ACC112 (cell line): Measurements from ENCODE around the gene CBX2.

ENCODE experiments used
- H2AFZ ChIP-seq: fragments of 200-600 bp; sonication (generic); one replicate; pipeline ENCODE4 v1.6.0; 2017; ENCODE audit warnings: antibody characterized with exemption, low read length; ENCODE audit not compliant: unreplicated experiment
- H3K27ac ChIP-seq: fragments of 200-600 bp; sonication (generic); 2 replicates; pipeline ENCODE4 v1.5.1; 2014; ENCODE audit warnings: low read depth, mild to moderate bottlenecking, antibody characterized with exemption, low read length, moderate library complexity
- H3K27me3 ChIP-seq: fragments of 200-600 bp; sonication (generic); 2 replicates; pipeline ENCODE4 v1.6.1; 2014; ENCODE audit warnings: mild to moderate bottlenecking, antibody characterized with exemption, low read length, moderate library complexity, mixed read lengths; ENCODE audit not compliant: insufficient read depth
- H3K36me3 ChIP-seq: fragments of 200-600 bp; sonication (generic); 2 replicates; pipeline ENCODE4 v1.6.1; 2016; ENCODE audit warnings: mild to moderate bottlenecking, antibody characterized with exemption, low read length, moderate library complexity, mixed read lengths; ENCODE audit not compliant: insufficient read depth
- H3K4me1 ChIP-seq: fragments of 200-600 bp; sonication (generic); one replicate; pipeline ENCODE4 v1.6.1; 2016; ENCODE audit warnings: low read length, mixed read lengths; ENCODE audit not compliant: insufficient read depth, unreplicated experiment, control insufficient read depth
- H3K4me3 ChIP-seq: fragments of 200-600 bp; sonication (generic); 2 replicates; pipeline ENCODE4 v1.5.1; 2014; ENCODE audit warnings: mild to moderate bottlenecking, low read depth, low read length
- H3K79me2 ChIP-seq: fragments of 200-600 bp; sonication (generic); one replicate; pipeline ENCODE4 v1.6.0; 2016; ENCODE audit warnings: low read length; ENCODE audit not compliant: control insufficient read depth, unreplicated experiment, insufficient read depth

The CBX2 gene

DNA sequence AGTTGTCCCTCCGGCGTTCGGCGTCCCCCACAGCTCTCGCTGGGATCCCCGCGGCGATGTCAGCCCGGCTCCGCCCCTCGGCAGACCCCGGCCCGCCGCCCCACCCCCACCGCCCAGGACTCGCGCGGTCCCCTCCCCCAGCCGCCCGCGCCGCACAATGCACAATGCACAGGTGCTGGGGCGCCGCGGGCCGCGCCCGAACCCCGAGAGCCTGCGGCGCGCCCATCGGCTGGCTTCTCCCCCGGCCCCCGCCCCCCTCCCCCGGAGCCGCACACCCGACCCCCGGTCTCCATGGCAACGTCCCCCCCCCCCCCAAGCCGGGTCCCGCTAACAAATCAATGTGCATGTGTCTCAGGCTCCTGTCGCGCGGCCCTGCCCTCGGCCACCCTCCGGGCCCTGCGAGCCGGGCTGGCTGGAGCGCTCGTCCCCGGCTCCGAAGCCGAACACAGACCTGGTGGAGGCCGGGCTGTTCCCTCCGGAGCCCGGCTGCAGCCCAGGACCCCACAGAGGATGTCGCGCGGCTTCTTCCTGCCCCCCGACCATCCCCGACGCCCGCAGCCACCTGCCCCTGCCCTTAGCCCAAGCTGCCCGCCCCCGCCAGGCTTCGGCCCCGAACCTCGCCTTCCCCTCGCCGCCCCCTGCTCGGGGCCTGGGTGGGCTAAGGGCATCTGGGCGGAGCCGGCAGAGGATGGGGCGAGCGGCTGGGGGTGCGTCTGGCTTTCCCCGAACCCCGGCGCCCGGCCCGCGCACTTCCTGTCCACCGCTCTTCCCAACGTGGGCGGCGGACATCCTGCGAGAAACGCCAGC, 19.7 kb downstream of the CBX2 start:
- Histone ChIP-seq H3K4me1 (peaks cover 26% of the 10 kb centered on the region), H3K27ac (no peak overlapping the region), H3K27me3 (peaks cover 51% of the 10 kb centered on the region)

DNA sequence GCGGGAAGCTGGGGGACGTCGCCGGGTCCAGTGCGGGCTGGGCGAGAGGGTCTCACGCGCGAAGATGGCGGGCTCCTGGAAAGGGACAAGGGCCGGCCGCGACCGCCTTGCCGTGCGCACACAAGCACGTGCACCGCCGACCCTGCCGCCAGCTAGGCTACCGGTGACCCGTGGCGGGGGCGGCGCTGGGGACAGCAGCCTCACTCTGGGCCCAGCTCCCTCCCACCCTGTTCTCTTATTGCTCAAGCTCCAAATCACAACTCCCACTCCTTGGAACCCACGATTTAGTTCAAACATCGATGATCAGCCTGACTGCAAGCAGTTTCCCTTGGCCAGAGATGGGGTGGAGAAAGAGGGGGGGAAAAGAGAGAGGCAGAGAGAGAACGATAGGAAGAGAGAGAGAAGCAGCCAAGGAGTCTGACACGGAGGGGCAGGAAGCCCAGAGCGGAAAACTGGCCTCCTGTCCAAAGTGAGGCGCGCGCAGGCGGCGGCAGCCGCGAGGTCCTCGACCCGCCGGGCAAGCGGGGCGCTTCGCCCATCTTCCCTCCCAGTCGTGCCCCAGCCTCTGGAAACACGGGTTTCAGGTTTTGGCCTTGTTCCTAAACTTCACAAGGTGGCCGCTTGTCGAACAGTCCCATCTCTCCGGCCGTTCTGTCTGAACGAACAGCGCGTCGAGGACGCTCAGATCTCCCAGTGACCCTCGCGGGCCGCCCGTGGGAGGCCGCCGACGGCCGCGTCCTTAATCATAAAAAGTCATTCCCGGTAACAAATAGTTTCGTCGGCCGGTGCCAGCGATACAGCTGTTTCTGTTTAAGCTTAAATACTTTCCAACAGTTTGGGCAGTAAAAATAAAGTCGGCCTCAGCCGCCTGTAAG, 20.6 kb downstream of the CBX2 start:
- Histone ChIP-seq H3K36me3 (no peaks in the 10 kb centered on the region), H3K27me3 (peaks cover 59% of the 10 kb centered on the region), H3K4me3 (peak overlapping the region; percentile 94), H2AFZ (peak overlapping the region; percentile 48), H3K27ac (no peak overlapping the region), H3K79me2 (no peaks in the 10 kb centered on the region), H3K4me1 (peaks cover 26% of the 10 kb centered on the region)

More for the DNA sequence above, 19.7 kb downstream of the CBX2 start:
- no peaks in the 10 kb centered on the region for H3K79me2 ChIP-seq
- H2AFZ ChIP-seq: peak overlapping the region; percentile 48
- H3K36me3 ChIP-seq: no peaks in the 10 kb centered on the region
- peak overlapping the region; percentile 94 for H3K4me3 ChIP-seq

DNA sequence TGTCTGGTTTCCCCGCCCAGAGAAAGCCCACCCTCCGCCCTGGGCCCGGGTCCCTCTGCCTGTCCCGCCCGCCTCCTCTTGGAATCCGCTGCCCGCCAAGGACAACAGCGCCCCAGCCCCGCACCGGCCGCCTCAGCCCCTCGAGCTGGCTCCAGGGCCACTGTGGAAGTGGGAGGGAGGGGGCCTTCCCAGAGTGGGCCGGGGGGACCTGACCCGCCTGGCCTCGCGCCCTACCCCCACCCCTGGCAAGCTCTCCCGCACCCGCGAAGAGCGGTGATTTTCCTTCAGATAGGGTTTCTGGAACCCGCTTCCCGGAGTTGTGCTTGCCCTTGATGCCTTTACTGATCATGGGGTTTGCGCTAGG, 21.2 kb downstream of the CBX2 start:
- Histone ChIP-seq H3K27ac (no peak overlapping the region), H3K36me3 (no peaks in the 10 kb centered on the region), H3K27me3 (peaks cover 65% of the 10 kb centered on the region), H2AFZ (no peak overlapping the region), H3K79me2 (no peaks in the 10 kb centered on the region), H3K4me1 (peaks cover 26% of the 10 kb centered on the region), H3K4me3 (no peak overlapping the region; the same call in 1 of the 2 replicates)

DNA sequence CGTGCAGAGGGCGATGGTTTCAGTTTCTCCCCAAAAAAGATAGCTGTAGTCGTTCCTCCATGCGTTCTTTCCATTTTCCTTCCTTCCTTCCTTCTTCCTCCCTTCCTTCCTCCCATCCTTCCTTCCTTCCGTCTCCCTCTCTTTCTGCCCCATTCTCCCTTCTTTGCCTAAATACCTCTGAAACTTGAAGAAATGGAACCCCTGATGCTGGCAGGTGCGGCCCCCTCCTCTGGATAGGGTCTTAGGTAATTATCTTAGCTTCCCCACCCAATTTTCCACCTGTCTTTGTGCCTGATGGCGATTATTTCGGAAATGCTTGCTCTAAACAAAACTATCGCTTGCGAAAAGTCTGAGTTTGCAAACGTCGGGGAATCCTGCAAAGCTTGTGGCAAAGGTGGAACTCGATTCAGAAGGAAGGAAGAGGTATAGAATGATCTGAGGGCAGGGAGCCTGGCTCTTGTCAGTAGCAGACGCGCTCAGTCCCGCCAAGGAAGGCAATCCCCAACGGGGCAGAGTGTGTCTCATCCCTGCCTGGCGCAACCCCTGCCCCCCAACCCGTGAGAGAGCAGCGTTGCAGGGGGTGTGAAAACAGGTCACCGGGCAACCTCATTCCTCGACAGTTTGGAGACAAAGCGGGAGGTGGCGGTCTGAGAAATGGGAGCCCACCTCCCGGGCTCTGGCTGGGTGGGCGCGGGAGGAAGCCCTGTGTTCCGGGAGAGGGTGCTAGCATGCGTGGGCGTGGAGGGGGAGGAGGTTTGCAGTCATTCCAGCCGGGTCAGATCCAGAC, 21.8 kb downstream of the CBX2 start:
- Histone ChIP-seq H2AFZ (no peak overlapping the region), H3K4me1 (peaks cover 26% of the 10 kb centered on the region), H3K27me3 (peaks cover 71% of the 10 kb centered on the region), H3K79me2 (no peaks in the 10 kb centered on the region), H3K36me3 (no peaks in the 10 kb centered on the region), H3K4me3 (peak overlapping the region; percentile 43; the same call in 1 of the 2 replicates), H3K27ac (no peak overlapping the region)

DNA sequence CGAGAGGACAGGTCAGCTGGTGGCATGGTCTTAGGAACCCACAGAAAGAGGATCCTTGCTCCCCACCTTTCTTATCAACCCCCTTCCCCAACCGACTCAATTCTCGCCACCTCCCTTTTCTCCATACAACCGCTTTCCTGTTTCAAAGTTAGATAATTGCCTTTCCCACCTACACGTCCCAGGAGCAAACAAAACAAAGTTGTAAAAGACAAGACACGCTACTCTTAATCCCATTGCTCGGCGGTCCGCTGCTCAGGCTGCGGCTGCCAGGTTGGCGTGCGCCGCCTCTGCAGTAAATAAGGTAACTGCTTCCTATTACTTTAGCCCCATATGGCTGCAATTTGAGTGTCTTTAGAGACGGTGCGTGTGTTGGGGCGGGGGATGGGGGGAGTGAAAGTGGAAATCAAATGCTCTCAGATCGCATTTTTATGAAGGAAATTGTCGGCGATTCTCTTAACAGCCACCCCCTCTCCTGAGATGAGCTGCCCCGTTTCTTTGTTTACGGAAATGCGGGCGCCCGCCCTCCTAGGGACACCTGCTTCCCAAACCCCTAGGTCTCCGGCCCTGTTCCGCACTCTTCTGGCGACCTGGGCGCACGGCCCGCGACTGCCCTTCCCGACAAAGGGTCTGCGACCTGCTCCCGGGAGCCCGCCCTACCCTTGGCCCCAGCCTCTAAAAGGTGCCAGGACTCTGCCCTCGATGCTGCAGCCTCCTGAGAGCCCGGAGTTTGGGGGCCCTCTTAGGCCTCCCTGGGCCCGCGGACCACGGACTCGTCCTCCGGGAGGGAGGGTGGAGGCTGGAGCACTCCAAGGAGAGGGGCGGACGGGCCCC, 22.6 kb downstream of the CBX2 start:
- peak overlapping the region; percentile 43; the same call in 1 of the 2 replicates for H3K4me3 ChIP-seq
- H2AFZ ChIP-seq: peak overlapping the region; percentile 22

DNA sequence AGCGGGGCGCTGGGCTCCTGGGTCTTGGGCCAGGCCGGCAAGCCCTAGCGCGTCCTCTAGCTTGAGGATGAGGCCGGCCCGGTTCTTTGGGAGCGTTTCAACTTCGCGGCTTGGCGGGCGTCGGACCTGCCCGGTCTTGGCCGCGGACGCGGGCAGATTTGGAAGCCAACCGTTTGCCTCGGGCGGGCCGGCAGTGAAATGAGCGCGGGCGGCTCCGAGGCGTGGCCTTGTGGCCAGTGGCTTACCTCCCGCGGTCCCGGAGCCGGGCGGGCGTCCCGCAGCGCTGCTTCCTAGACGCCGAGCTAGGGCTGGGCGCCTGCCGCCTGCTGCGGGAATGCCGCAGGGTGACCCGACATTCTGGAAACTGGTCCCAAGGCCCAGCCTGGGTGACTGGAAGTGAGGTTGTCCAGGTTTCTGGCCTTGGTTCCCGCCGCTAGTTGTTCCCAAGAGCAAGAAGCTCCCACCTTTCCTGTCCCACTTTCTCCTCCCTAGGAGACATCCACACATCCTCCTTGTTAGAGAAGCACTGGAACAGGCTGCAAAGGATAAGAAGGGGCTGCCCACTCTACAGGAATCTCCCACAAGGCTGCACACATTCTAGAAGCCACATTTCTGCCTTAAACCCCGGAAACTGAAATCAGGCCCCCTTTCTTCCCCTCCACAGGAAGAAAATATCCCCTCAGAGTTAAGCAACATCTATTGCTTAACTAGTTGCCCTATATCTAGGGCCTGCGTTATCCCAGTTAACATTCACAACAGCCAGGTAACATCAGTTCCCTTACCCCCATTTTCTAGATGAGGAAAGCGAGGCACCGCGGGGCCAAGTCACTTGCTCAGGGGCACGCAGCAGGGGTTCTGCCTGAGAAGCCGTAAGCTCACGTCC, 23.4 kb downstream of the CBX2 start:
- no peaks in the 10 kb centered on the region for H3K79me2 ChIP-seq
- no peak overlapping the region for H3K27ac ChIP-seq
- peaks cover 88% of the 10 kb centered on the region for H3K27me3 ChIP-seq
- no peak overlapping the region; the same call in 1 of the 2 replicates for H3K4me3 ChIP-seq
- H3K4me1 ChIP-seq: peaks cover 21% of the 10 kb centered on the region
- peak overlapping the region; percentile 22 for H2AFZ ChIP-seq
- H3K36me3 ChIP-seq: no peaks in the 10 kb centered on the region

More for the DNA sequence above, 22.6 kb downstream of the CBX2 start:
- peaks cover 26% of the 10 kb centered on the region for H3K4me1 ChIP-seq
- peaks cover 79% of the 10 kb centered on the region for H3K27me3 ChIP-seq
- H3K36me3 ChIP-seq: no peaks in the 10 kb centered on the region
- H3K79me2 ChIP-seq: no peaks in the 10 kb centered on the region
- no peak overlapping the region for H3K27ac ChIP-seq

DNA sequence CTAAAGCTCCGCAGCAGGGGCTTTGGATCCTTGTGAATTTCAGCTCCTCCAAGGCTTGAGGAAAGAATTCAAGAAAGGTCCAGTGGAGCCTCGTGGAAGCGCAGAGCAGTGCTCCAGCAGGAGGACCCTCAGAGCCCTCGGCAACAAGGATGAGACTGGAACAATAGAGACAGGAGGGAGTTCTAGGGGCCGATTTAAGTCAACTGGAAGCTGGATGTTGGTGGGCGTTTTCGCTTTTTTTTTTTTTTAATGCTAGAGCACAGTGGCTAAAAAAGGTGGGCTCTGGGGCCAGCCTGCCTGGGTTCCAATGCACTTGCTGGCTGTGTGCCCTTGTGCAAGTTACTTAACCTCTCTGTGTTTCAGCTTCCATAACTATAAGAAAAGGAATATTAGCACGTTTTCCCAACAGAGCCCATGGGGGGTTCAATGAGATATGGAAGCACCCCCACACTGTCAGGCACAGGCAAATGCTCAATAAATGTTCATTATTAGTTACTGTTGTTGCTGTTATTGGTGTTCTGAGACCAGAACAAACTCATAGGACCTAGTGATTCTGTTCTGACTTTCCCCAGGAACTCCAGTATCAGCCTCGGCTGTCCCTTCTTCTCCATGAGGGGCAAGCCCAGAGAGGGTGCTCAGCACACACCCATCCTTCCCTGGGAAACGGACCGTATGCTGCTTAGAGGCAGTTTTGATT, 24.2 kb downstream of the CBX2 start:
- H3K36me3 ChIP-seq: no peaks in the 10 kb centered on the region
- H3K79me2 ChIP-seq: no peaks in the 10 kb centered on the region
- H3K4me1 ChIP-seq: peaks cover 21% of the 10 kb centered on the region
- H3K27ac ChIP-seq: no peak overlapping the region
- no peak overlapping the region for H2AFZ ChIP-seq
- H3K4me3 ChIP-seq: peak overlapping the region; percentile 60
- H3K27me3 ChIP-seq: peaks cover 95% of the 10 kb centered on the region

DNA sequence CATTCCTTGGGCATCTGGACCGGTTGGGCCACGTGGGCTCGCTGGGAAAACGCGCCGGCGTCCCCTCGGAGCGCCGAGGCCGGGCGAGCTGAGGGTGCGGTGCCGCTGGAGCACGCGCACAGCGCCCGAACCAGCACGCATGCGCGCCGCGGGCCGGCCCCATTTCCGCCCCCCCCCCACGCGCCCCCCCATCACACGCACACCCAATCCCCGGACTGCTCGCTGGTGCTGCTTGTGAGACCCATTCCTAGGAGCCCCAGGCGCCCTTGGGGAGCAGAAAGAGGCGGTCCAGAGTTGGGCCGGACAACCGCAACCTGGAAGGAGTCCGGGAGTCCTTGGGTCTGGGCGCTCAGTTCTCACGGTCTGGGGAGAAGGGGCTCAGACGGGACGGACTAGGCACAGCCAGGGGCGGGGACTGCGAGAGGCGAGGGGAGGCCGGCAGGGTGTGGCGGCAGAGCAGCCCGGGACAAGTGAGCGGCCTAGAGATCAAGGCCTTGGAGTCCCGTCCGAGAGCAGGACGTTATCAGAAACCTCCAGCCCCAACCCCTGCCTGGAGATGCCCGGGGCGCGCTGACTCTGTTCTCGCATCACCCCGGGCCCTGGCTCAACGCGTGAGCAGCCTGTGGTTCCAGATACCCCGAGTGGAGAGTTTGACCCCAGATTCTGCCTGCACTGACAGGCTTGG, 24.9 kb downstream of the CBX2 start:
- Histone ChIP-seq H3K79me2 (no peaks in the 10 kb centered on the region), H3K4me1 (peaks cover 21% of the 10 kb centered on the region), H3K27me3 (peaks cover 100% of the 10 kb centered on the region), H2AFZ (no peak overlapping the region), H3K36me3 (no peaks in the 10 kb centered on the region), H3K4me3 (peak overlapping the region; percentile 60), H3K27ac (no peak overlapping the region)
